ENCODE measurements around the gene KRT15.
A peak's percentile ranks its signal among the peaks of the same experiment; 100 is the strongest.

Gene KRT15

DNA sequence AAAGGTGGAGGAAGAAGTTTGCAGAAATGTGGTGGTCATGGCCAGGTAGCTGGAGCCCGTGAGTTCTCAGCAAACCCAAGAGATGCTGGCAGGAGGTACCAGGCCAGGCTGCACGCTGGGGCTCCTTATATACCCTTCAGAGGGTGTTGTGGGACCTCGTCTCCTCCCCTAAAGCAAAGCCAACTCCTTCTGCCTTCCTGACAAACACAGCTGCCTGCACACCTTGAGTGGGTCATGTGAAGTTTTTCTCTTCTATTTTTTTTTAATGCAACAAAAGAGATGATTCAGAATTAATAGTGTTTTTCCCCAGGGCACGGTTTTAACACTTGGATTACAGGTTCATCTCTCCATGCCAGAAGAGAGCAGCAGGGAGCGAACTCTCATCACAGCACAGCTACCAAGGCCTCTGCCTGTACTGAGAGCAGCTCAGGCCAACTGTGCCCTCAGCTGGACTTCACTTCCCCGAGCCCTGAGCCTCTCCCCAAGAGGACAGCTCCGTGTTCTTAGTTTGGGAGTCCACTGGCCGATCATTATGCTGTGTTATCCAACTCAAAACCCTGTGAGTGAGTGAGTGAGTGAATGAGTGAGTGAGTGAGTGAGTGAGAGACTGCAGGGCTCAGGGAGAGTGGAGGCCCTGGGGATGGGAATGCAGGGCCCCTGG is at the start of gene KRT15:
Gene KRT15 (minus strand): TSS at position 102 of the 661 bp plus-strand sequence. CDS start 63 bp downstream, at position 39.
- no peak for DNase-seq (ENCODE audit: low read depth in 2 of 2)

- DNase-seq (ENCODE audit: low read depth in 2 of 2): no peak
Measured at GRCh38 chr17:41567317-41567716, 48.6 kb upstream of the KRT15 start.

DNA sequence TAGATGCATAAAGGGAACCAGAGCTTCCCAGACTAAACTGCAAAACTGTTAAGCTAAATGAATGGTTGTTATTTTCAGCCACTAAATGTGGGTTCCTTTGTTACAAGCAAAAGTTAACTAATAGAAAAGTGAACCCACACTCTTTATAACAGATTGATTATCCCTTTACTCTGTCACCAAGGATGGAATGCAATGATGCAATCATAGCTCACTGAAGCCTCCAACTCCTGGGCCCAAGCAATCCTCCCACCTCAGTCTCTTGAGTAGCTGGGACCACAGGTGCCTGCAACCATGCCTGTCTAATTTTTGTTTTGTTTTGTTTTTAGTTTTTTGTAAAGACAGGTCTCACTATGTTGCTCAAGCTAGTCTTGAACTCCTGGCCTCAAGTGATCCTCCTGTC is 46.6 kb upstream of the KRT15 start:
- no peak for DNase-seq (ENCODE audit: low read depth in 2 of 2)

GRCh38 chr17:41563607-41564170 is 45.0 kb upstream of the KRT15 start:
- DNase-seq (ENCODE audit: low read depth in 2 of 2): no peak

GRCh38 chr17:41561554-41561953 is 42.9 kb upstream of the KRT15 start:
- DNase-seq (ENCODE audit: low read depth in 2 of 2): no peak

- DNase-seq (ENCODE audit: low read depth in 2 of 2): no peak
Measured at GRCh38 chr17:41559548-41559947, 40.9 kb upstream of the KRT15 start.

- no peak for DNase-seq (ENCODE audit: low read depth in 2 of 2)
Measured at GRCh38 chr17:41556931-41557330, 38.2 kb upstream of the KRT15 start.

- no peak for DNase-seq (ENCODE audit: low read depth in 2 of 2)
Measured at GRCh38 chr17:41556306-41556705, 37.6 kb upstream of the KRT15 start.

DNA sequence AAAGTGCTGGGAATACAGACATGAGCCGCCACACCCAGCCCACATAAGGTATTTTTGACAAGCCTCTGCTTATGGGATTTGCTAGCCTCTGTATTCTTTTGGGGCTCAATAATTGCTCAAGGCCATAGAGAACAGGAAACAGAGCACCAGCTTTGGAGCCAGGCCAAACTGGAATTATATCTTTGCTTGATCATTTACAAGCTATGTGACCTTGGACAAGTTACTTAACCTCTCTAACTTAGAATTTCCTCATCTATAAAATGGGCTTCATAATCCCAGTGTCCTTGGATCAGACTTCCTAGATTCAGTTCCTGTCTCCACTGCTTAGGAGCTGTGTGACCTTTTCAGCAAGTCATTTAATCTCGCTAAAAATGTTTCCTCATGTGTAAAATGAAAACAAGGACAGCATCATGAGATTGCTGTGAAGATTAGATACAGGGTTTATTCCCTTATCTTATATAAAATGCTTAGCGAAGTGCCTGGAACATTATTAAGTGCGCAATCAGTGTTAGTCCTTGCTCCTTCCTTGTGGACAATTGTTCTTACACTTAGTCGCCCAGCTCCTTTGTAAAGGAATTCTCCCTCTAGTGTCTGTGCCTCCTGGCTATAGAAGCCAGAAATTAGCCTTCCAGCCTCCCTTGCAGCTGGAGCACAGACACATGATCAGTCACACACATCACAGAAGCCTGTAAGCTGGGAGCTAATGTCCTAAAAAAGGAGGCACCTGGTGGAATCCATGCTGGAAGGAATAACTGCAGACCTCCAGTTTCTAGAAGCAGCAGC is 36.6 kb upstream of the KRT15 start:
- DNase-seq (ENCODE audit: low read depth in 2 of 2): no peak

GRCh38 chr17:41553987-41554680 is 35.4 kb upstream of the KRT15 start:
- DNase-seq (ENCODE audit: low read depth in 2 of 2): no peak

DNA sequence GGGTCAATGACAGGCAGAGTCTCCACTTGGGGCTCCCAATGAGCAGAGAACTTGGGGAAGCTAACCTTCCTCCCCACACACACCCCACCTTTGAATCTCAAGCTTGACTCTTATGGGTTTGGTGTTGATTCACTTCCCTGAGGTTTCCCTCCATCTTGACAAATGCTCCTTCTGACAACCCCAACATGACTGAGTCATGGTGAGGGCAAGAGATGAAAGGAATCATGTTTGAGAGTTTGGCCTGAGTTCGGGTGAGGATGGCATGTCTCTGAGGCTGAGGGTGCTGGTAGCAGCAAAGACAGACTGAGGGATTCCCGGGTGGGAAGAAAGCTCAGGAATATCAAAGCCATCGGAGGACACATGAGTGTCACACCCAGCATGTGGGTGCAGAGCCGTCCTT is 34.5 kb upstream of the KRT15 start:
- DNase-seq (ENCODE audit: low read depth in 2 of 2): no peak

- DNase-seq (ENCODE audit: low read depth in 2 of 2): no peak
Measured at GRCh38 chr17:41552455-41552854, 33.8 kb upstream of the KRT15 start.

DNA sequence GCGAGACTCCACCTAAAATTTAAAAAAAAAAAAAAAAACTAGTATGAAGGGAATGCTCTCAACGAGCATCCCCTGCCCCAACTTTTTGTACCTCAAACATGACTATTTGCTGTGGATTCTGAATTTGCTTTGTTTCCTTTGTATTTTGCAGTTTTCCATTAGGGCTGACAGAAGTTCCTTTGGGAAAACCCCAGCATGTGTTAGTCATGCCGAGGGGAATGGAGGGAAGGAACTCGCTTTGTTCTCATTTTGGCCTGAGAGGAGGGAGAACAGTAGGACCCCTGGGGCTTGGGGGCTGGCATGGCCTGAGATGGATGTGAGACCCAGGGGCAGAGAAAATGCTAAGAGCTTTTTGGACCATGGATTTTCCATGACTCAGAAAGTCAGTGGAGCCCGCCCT is 32.7 kb upstream of the KRT15 start:
- no peak for DNase-seq (ENCODE audit: low read depth in 2 of 2)

- DNase-seq (ENCODE audit: low read depth in 2 of 2): no peak
Measured at GRCh38 chr17:41549596-41550039, 30.9 kb upstream of the KRT15 start.

DNA sequence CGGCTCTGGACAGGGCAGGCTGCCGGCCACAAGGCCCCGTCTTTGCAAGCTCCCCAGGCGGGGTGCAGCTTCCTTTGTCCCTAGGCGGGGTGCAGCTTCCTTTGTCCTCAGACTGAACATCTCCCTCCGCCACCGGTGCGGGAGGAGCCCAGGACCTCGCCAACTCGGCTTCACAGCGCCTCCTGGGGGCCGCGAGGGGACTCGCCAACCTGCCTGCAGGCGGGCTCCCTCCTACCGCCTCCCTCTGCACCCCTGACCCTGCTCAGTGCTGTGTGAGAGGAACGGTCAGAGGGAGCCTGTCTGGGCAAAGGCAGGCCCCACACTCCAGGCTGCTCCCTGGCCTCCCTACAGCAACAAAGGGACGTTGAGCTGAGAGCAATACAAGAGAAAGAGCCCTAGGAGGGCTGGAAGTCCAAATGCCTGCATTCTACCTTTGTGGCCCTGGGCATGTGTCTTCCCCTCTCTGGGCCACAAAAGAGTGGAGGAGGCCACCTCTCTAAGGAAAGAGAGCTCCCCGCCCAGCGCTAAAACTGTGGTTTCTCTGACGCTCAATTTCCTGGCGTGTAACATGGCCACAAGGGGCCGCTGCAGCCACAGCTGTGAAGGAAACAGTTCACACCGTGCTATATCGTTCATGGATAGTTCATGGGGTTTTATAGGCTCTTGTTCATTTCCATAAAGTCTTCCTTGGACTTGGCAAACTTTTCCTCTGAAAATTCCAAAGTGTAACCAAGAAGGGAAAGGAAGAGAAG is 30.3 kb upstream of the KRT15 start:
- DNase-seq (ENCODE audit: low read depth in 2 of 2): peak; percentile 51 to 76

GRCh38 chr17:41547921-41548843 is 29.5 kb upstream of the KRT15 start:
- DNase-seq (ENCODE audit: low read depth in 2 of 2): no peak

GRCh38 chr17:41547378-41547841 is 28.7 kb upstream of the KRT15 start:
- DNase-seq (ENCODE audit: low read depth in 2 of 2): no peak

- DNase-seq (ENCODE audit: low read depth in 2 of 2): no peak
Measured at GRCh38 chr17:41546819-41547218, 28.1 kb upstream of the KRT15 start.

GRCh38 chr17:41545829-41546410 is 27.2 kb upstream of the KRT15 start:
- no peak for DNase-seq (ENCODE audit: low read depth in 2 of 2)

DNA sequence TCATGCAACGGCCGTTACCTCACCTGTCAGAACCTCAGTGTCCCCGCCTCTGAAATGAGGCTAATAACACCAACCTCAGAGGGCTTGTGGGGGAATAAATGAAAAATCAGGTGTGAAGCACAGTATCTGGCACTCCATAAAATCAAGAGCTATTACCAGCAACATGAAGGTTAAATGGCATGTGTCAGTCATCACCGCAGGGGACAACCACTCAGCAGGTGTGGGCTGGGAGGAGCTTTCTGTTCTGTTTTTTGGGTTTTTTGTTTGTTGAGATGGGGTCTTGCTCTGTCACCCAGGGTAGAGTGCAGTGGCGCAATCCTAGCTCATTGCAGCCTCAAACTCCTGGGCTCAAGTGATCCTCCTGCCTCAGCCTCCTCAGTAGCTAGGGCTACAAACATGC is 26.2 kb upstream of the KRT15 start:
- no peak for DNase-seq (ENCODE audit: low read depth in 2 of 2)

All from stimulated activated CD8-positive, alpha-beta memory T cell treated with anti-CD3 and anti-CD28 coated beads, Interleukin-7, amount 100 ng/mL, for 1 hour (primary cell).